Ovary (tissue), 9 donors: ENCODE measurements around the gene TMEM9. TPM values are rescaled to one million over a fixed set of nuclear protein-coding genes. Genes with fewer than 3 reads are reported as not detected.

ENCODE experiments used
- DNase-seq, 5 donors: peaks; one replicate each; pipeline ENCODE4 v3.0.0-alpha.2; 2019 to 2020
- H3K27ac ChIP-seq, 2 donors: fragments of 200-600 bp; one replicate each; pipeline versions ENCODE4 v1.5.1 to v1.8.0; 2019 to 2022
- H3K27me3 ChIP-seq: fragments of 200-600 bp; one replicate; pipeline ENCODE4 v1.8.0; 2022
- H3K36me3 ChIP-seq: fragments of 200-600 bp; sonication (generic); one replicate; pipeline ENCODE4 v1.5.1; 2019
- H3K4me1 ChIP-seq: one replicate; pipeline ENCODE4 v1.8.1; 2013; ENCODE audit warnings: mild to moderate bottlenecking, moderate library complexity; ENCODE audit not compliant: insufficient read depth
- H3K4me3 ChIP-seq: fragments of 200-600 bp; sonication (generic); one replicate; pipeline ENCODE4 v1.5.1; 2017
- H3K9me3 ChIP-seq, 2 donors: fragments of 200-600 bp in 1 of 2; sonication (generic) in 1 of 2; one replicate each; pipeline versions ENCODE4 v1.5.1 to v1.8.1; 2013 to 2019; ENCODE audit warnings: mild to moderate bottlenecking in 1 of 2, moderate library complexity in 1 of 2
- CTCF ChIP-seq, 3 donors: fragments of 450-650 bp in 2 of 3; fragments of 200-600 bp in 1 of 3; IDR thresholded peaks; one replicate each; pipeline versions ENCODE4 v1.5.1 to v1.8.0; 2016 to 2022; ENCODE audit warnings: antibody characterized with exemption in 3 of 3, mild to moderate bottlenecking in 1 of 3
- EP300 ChIP-seq: sonication (generic); formaldehyde crosslinking; IDR thresholded peaks from one replicate; pipeline ENCODE4 v1.6.1; 2017; ENCODE audit warnings: antibody characterized with exemption
- POLR2A ChIP-seq: fragments of 450-650 bp; IDR thresholded peaks from one replicate; pipeline ENCODE4 v1.6.1; 2017; ENCODE audit warnings: antibody characterized with exemption, mild to moderate bottlenecking, moderate library complexity
- WGBS, 3 donors: extraction: QIAGEN DNeasy Blood & Tissue Kit in 1 of 3; methylation state at CpG; one replicate each; pipeline versions ENCODE4 v1.1.5 to v1.1.7; 2013 to 2017; 5-methylcytosine and 5-hydroxymethylcytosine counted together
- intact Hi-C, 4 donors: fragments of 100-400 bp; cut with DNase I; formaldehyde crosslinking; loops; one replicate each; pipeline versions ENCODE4 v1.11.0 to v1.15.1; 2022 to 2023
- polyA plus RNA-seq, 2 donors: library from polyadenylated mRNA; stranded (reverse); fragments of 200-250 nt in 1 of 2; fragments of 350-450 nt in 1 of 2; fragmentation: Illumina TruSeq in 1 of 2; extraction: RNeasy Lipid Tissue Mini Kit (QIAGEN cat#74804) in 1 of 2; gene quantifications; one replicate each; pipeline ENCODE4 v1.2.3, GENCODE V29; 2013 to 2014
- total RNA-seq, 7 donors: library from RNA; depleted of rRNA in 2 of 7; stranded (reverse); fragments of >200 nt in 2 of 7; fragmentation: NEBNext Ultra II Directional in 3 of 7; extraction: Animal tissue kit (Norgen Biotek cat#: 25700) in 3 of 7; gene quantifications; one replicate each; pipeline versions ENCODE4 v1.1.0 to v1.2.4, GENCODE V29; 2016 to 2023
- donor health status: DM: no; HTN: no; CAD: no; lungs with moderate emphysema.
- donor health status: DM: no; HTN: no; CAD: no.
- donor health status: Bipolar disorder and iron deficiency.
- donor health status: DM: yes; HTN: yes; CAD: no.
- donor health status: DM: no; HTN: no; CAD: no.
- donor health status: DM: yes; HTN: yes; CAD: no.

The TMEM9 gene
- total and polyA plus RNA-seq, 9 donors, result 49.5 to 114 (median 88.8) TPM

- intact Hi-C loops, result no loop called here
These were observed 19.9 kb downstream of the TMEM9 start for GRCh38 chr1:201134405-201134804.

GRCh38 chr1:201131398-201131797, 22.9 kb downstream of the TMEM9 start:
- 43 to 62% (median 54%) methylated on average over 4 of the region's 4 CpGs for WGBS, 3 donors
- TF ChIP-seq CTCF (IDR thresholded peaks at IDR 0.05) (no peak), POLR2A (no peak), EP300 (no peak)
- no peaks in the 10 kb centered on the region for H3K27me3 ChIP-seq
- H3K9me3 ChIP-seq, result no peaks in the 10 kb centered on the region
- DNase-seq, result no peak
- H3K4me3 ChIP-seq, result no peak overlapping the region
- intact Hi-C loops, result no loop called here
- H3K4me1 ChIP-seq, result peaks cover 2% of the 10 kb centered on the region
- H3K36me3 ChIP-seq, result no peaks in the 10 kb centered on the region
- no peak overlapping the region for H3K27ac ChIP-seq

More at GRCh38 chr1:201134405-201134804, 19.9 kb downstream of the TMEM9 start:
- DNase-seq, result no peak
- H3K4me3 ChIP-seq, result no peak overlapping the region
- peaks cover 2% of the 10 kb centered on the region for H3K4me1 ChIP-seq
- H3K27ac ChIP-seq, result no peak overlapping the region
- WGBS, 3 donors, result 81 to 84% (median 84%) methylated on average over 6 of the region's 6 CpGs
- H3K9me3 ChIP-seq, result no peaks in the 10 kb centered on the region
- no peaks in the 10 kb centered on the region for H3K36me3 ChIP-seq
- no peaks in the 10 kb centered on the region for H3K27me3 ChIP-seq
- no peak for TF ChIP-seq EP300
- no peak for TF ChIP-seq CTCF (IDR thresholded peaks at IDR 0.05)
- no peak for TF ChIP-seq POLR2A

GRCh38 chr1:201128962-201129361, 25.3 kb downstream of the TMEM9 start:
- no peak overlapping the region for H3K4me3 ChIP-seq
- peaks cover 10% of the 10 kb centered on the region for H3K4me1 ChIP-seq
- TF ChIP-seq POLR2A, result no peak
- no peak for TF ChIP-seq EP300
- no peak for TF ChIP-seq CTCF (IDR thresholded peaks at IDR 0.05)
- H3K27me3 ChIP-seq, result no peaks in the 10 kb centered on the region
- 93 to 94% (median 93%) methylated on average over 13 of the region's 13 CpGs for WGBS, 3 donors
- no peaks in the 10 kb centered on the region for H3K36me3 ChIP-seq
- no peak for DNase-seq
- H3K9me3 ChIP-seq, result no peaks in the 10 kb centered on the region
- no peak overlapping the region for H3K27ac ChIP-seq
- intact Hi-C loops, result no loop called here

- peaks cover 10% of the 10 kb centered on the region for H3K4me1 ChIP-seq
- no peak overlapping the region for H3K27ac ChIP-seq
- TF ChIP-seq CTCF (IDR thresholded peaks at IDR 0.05) (no peak), EP300 (no peak), POLR2A (no peak)
- no peaks in the 10 kb centered on the region for H3K9me3 ChIP-seq
- intact Hi-C loops, result no loop called here
- WGBS, 3 donors, result 86 to 93% (median 91%) methylated on average over 9 of the region's 9 CpGs
- no peak overlapping the region for H3K4me3 ChIP-seq
- H3K27me3 ChIP-seq, result no peaks in the 10 kb centered on the region
- no peak for DNase-seq
- H3K36me3 ChIP-seq, result no peaks in the 10 kb centered on the region
These were observed 25.8 kb downstream of the TMEM9 start for GRCh38 chr1:201128476-201128875.
